HEK293T (cell line): Measurements from ENCODE around the gene LCP1.

Experiments
- ARNT ChIP-seq: fragments of 450-650 bp; IDR thresholded peaks from 2 replicates; pipeline ENCODE4 v1.6.1; 2017; ENCODE audit warnings: mild to moderate bottlenecking
- BHLHE40 ChIP-seq: fragments of 450-650 bp; IDR thresholded peaks from 2 replicates; pipeline ENCODE4 v1.6.1; 2016; ENCODE audit warnings: mild to moderate bottlenecking, moderate library complexity, borderline replicate concordance
- CTBP1 ChIP-seq: fragments of 450-650 bp; IDR thresholded peaks from 2 replicates; pipeline ENCODE4 v1.6.1; 2016; ENCODE audit warnings: borderline replicate concordance
- ELF4 ChIP-seq: fragments of 450-650 bp; IDR thresholded peaks from 2 replicates; pipeline ENCODE4 v1.6.1; 2017; ENCODE audit warnings: antibody characterized with exemption
- FOXA1 ChIP-seq: fragments of 450-650 bp; IDR thresholded peaks from 2 replicates; pipeline ENCODE4 v1.6.1; 2016; ENCODE audit warnings: mild to moderate bottlenecking
- FOXM1 ChIP-seq: fragments of 450-650 bp; IDR thresholded peaks from 2 replicates; pipeline ENCODE4 v1.6.1; 2017; ENCODE audit warnings: mild to moderate bottlenecking, borderline replicate concordance
- HDGF ChIP-seq: fragments of 450-650 bp; IDR thresholded peaks from 2 replicates; pipeline ENCODE4 v1.6.1; 2017; ENCODE audit warnings: antibody characterized with exemption, borderline replicate concordance
- LEF1 ChIP-seq: fragments of 450-650 bp; IDR thresholded peaks from 2 replicates; pipeline ENCODE4 v1.6.1; 2017; ENCODE audit warnings: mild to moderate bottlenecking, borderline replicate concordance
- NFRKB ChIP-seq: fragments of 450-650 bp; IDR thresholded peaks from 2 replicates; pipeline ENCODE4 v1.6.1; 2016; ENCODE audit warnings: mild to moderate bottlenecking, moderate library complexity
- SP1 ChIP-seq: fragments of 450-650 bp; IDR thresholded peaks from 2 replicates; pipeline ENCODE4 v1.6.1; 2017
- TARDBP ChIP-seq: fragments of 450-650 bp; IDR thresholded peaks from 2 replicates; pipeline ENCODE4 v1.6.1; 2016
- TF ChIP-seq, protein P1 (sequence below): fragments of 450-650 bp; IDR thresholded peaks from 2 replicates; pipeline ENCODE4 v1.6.1; 2016

DNA sequence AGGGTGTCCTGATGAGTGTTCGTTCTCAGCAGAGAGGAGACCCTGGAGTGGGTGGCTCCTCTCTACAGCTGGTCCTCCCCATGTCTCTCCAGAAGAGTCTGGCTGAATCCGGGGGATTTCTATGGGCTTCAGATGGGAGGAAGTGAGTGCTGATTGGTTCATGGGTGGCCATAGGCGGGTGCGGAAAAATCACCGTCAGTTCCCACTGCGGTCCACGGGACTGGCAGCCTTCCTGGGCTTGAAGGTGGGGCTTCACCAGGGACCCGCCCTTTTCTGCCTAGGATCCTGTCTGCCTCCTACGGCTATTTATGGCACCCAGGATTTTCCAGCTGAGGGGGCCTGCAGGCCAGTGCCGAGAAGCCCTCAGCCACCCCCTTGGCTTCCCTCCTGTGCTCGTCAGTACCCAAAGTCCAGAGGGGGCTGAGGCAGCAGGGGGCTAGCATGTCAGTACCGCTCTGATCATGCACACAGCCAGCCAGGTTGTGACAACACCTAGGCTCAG, 95.5 kb downstream of the LCP1 start:
- TF ChIP-seq FOXA1 (no peak), ELF4 (no peak), FOXM1 (no peak), NFRKB (no peak), SP1 (no peak), HDGF (no peak), CTBP1 (no peak), TARDBP (no peak), LEF1 (no peak), ARNT (no peak), BHLHE40 (no peak)
- TF ChIP-seq, protein P1, sequence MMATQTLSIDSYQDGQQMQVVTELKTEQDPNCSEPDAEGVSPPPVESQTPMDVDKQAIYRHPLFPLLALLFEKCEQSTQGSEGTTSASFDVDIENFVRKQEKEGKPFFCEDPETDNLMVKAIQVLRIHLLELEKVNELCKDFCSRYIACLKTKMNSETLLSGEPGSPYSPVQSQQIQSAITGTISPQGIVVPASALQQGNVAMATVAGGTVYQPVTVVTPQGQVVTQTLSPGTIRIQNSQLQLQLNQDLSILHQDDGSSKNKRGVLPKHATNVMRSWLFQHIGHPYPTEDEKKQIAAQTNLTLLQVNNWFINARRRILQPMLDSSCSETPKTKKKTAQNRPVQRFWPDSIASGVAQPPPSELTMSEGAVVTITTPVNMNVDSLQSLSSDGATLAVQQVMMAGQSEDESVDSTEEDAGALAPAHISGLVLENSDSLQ, result no peak
